Liver (tissue), 9 donors: ENCODE measurements around the gene ROR1. TPM values are rescaled to one million over a fixed set of nuclear protein-coding genes. Genes with fewer than 3 reads are reported as not detected.

Experiments used
- DNase-seq: peaks from one replicate; pipeline ENCODE4 v3.0.0-alpha.2; 2017; ENCODE audit warnings: low spot score
- H3K27ac ChIP-seq, 2 donors: one replicate each; pipeline ENCODE4 v1.7.0; 2013; ENCODE audit warnings: inconsistent platforms in 2 of 2, low read length in 2 of 2, control low read depth in 1 of 2, low read depth in 1 of 2, mild to moderate bottlenecking in 1 of 2
- H3K27me3 ChIP-seq, 4 donors: one replicate each; pipeline versions ENCODE4 v1.6.1 to v1.7.0; 2013; ENCODE audit warnings: low read length in 3 of 4, inconsistent platforms in 1 of 4, mild to moderate bottlenecking in 1 of 4, moderate library complexity in 1 of 4; ENCODE audit not compliant: control insufficient read depth in 4 of 4, insufficient read depth in 4 of 4
- H3K36me3 ChIP-seq, 4 donors: one replicate each; pipeline versions ENCODE4 v1.6.1 to v1.7.0; 2013; ENCODE audit warnings: low read length in 3 of 4, mild to moderate bottlenecking in 3 of 4, low read depth in 1 of 4, moderate library complexity in 1 of 4; ENCODE audit not compliant: control insufficient read depth in 4 of 4, insufficient read depth in 3 of 4
- H3K4me1 ChIP-seq, 4 donors: one replicate each; pipeline versions ENCODE4 v1.6.1 to v1.7.0; 2013; ENCODE audit warnings: low read length in 3 of 4, mild to moderate bottlenecking in 3 of 4, moderate library complexity in 1 of 4; ENCODE audit not compliant: control insufficient read depth in 4 of 4, insufficient read depth in 4 of 4
- H3K4me3 ChIP-seq, 3 donors: one replicate each; pipeline versions ENCODE4 v1.6.1 to v1.7.0; 2013; ENCODE audit warnings: low read length in 3 of 3, control low read depth in 1 of 3, low read depth in 1 of 3, mild to moderate bottlenecking in 1 of 3
- H3K9ac ChIP-seq, 2 donors: one replicate each; pipeline ENCODE4 v1.7.0; 2013; ENCODE audit warnings: low read length in 2 of 2, mild to moderate bottlenecking in 2 of 2, moderate library complexity in 2 of 2, control low read depth in 1 of 2, low read depth in 1 of 2
- H3K9me3 ChIP-seq, 4 donors: one replicate each; pipeline versions ENCODE4 v1.6.1 to v1.7.0; 2013; ENCODE audit warnings: low read length in 3 of 4; ENCODE audit not compliant: control insufficient read depth in 4 of 4
- FOXA1 ChIP-seq: IDR thresholded peaks from 2 replicates; pipeline ENCODE4 v1.6.1; 2016; ENCODE audit warnings: antibody characterized with exemption
- FOXA2 ChIP-seq: IDR thresholded peaks from 2 replicates; pipeline ENCODE4 v1.6.1; 2016; ENCODE audit warnings: antibody characterized with exemption
- GABPA ChIP-seq, 2 donors: IDR thresholded peaks in 1 of 2; conservative IDR thresholded peaks in 1 of 2; 2 replicates each; pipeline ENCODE4 v1.6.1; 2016; ENCODE audit warnings: antibody characterized with exemption in 2 of 2, mild to moderate bottlenecking in 1 of 2, moderate library complexity in 1 of 2
- HNF4A ChIP-seq, 2 donors: conservative IDR thresholded peaks; 2 replicates each; pipeline ENCODE4 v1.6.1; 2016; ENCODE audit warnings: antibody characterized with exemption in 2 of 2, mild to moderate bottlenecking in 2 of 2
- HNF4G ChIP-seq: IDR thresholded peaks from 2 replicates; pipeline ENCODE4 v1.6.1; 2016; ENCODE audit warnings: antibody characterized with exemption
- JUND ChIP-seq, 2 donors: IDR thresholded peaks; 2 replicates each; pipeline ENCODE4 v1.6.1; 2016; ENCODE audit warnings: antibody characterized with exemption in 2 of 2
- NR2F2 ChIP-seq: IDR thresholded peaks from 2 replicates; pipeline ENCODE4 v1.6.1; 2016; ENCODE audit warnings: antibody characterized with exemption
- RAD21 ChIP-seq, 2 donors: IDR thresholded peaks; 2 replicates each; pipeline ENCODE4 v1.6.1; 2016; ENCODE audit warnings: antibody characterized with exemption in 2 of 2, mild to moderate bottlenecking in 2 of 2
- RXRA ChIP-seq, 2 donors: IDR thresholded peaks; 2 replicates each; pipeline ENCODE4 v1.6.1; 2017 to 2018; ENCODE audit warnings: antibody characterized with exemption in 2 of 2, mild to moderate bottlenecking in 1 of 2
- SP1 ChIP-seq: IDR thresholded peaks from 2 replicates; pipeline ENCODE4 v1.6.1; 2018; ENCODE audit warnings: antibody characterized with exemption, mild to moderate bottlenecking
- TAF1 ChIP-seq: conservative IDR thresholded peaks from 2 replicates; pipeline ENCODE4 v1.6.1; 2016; ENCODE audit warnings: antibody characterized with exemption, mild to moderate bottlenecking
- YY1 ChIP-seq: IDR thresholded peaks from 2 replicates; pipeline ENCODE4 v1.6.1; 2016; ENCODE audit warnings: antibody characterized with exemption, mild to moderate bottlenecking
- WGBS: extraction: QIAGEN DNeasy Blood & Tissue Kit; methylation state at CpG from one replicate; pipeline ENCODE4 v1.1.7; 2013; 5-methylcytosine and 5-hydroxymethylcytosine counted together
- polyA plus RNA-seq, 2 donors: library from polyadenylated mRNA; stranded (reverse) in 1 of 2; unstranded in 1 of 2; fragments of 200-250 nt in 1 of 2; fragments of >200 nt in 1 of 2; fragmentation: Nextera tagmentation in 1 of 2; extraction: Ambion mirVana in 1 of 2; gene quantifications; one replicate each; pipeline versions ENCODE4 v1.2.1 to v1.2.3, GENCODE V29; 2013 to 2015
- total RNA-seq, 2 donors: library from RNA; depleted of rRNA; stranded (reverse); fragments of >200 nt; gene quantifications; one replicate each; pipeline ENCODE4 v1.2.3, GENCODE V29; 2014
- TF ChIP-seq, protein P1 (sequence below): fragments of 150-350 bp; IDR thresholded peaks from 2 replicates; pipeline ENCODE4 v1.5.1; 2017; ENCODE audit warnings: improper control_type of control experiment, low read depth, low read length; ENCODE audit not compliant: missing input control
- TF ChIP-seq, protein P2 (sequence below): IDR thresholded peaks from 2 replicates; pipeline ENCODE4 v1.6.1; 2016; ENCODE audit warnings: antibody characterized with exemption, mild to moderate bottlenecking
- TF ChIP-seq, protein P3 (sequence below): IDR thresholded peaks from 2 replicates; pipeline ENCODE4 v1.6.1; 2016; ENCODE audit warnings: antibody characterized with exemption
- TF ChIP-seq, protein P4 (sequence below): IDR thresholded peaks from 2 replicates; pipeline ENCODE4 v1.6.1; 2016; ENCODE audit warnings: antibody characterized with exemption
- TF ChIP-seq, protein P5 (sequence below): IDR thresholded peaks from 2 replicates; pipeline ENCODE4 v1.6.1; 2016; ENCODE audit warnings: antibody characterized with exemption
- donor health status: healthy.
- donor health status: healthy.
- donor health status: healthy.
- donor health status: healthy.
- donor health status: healthy.

Gene ROR1
- total and polyA plus RNA-seq, 4 donors, result 0.15 to 0.98 (median 0.37) TPM

DNA sequence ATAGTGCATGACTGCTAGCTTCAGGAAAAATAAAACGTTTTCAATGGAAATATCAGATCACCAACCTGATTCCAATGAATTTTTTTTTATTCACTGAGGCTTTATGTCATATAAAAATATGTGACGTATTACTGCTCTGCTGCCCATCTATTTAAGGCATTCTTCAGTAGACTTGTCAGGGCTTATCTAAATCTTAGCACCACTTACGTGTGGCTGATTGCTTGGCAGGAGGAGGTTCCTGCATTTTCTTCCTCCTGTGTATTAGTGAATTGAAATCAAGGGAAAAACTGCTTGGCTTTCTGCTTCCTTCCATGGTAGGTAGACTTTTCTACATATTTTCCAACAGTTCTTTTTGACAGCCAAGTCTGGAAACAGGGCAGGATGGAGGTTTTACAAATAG lies 80.3 kb downstream of the ROR1 start (continued):
- TF ChIP-seq RAD21 (IDR thresholded peaks at IDR 0.05), result no peak

DNA sequence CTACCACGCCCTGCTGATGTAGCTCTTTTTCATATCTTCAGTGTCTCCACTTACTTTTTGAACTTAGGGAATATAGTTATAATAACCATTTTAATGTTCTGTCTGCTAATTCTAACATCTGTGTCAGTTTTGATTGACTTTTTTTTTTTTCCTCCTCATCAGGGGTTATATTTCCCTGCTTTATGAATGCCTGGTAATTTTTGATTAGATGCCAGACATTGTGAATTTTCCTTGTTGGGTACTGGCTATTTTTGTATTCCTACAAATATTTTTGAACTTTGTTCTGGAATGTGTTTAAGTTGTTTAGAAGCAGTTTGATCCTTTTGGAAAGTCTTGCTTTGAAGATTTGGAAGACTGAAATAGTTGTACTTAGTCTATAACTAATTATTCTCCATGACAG lies 82.1 kb downstream of the ROR1 start:
- H3K27me3 ChIP-seq, result no peaks in the 10 kb centered on the region
- H3K27ac ChIP-seq, result no peak overlapping the region
- TF ChIP-seq GABPA (IDR thresholded peaks at IDR 0.05 in 1 of 2, conservative IDR thresholded peaks at IDR 0.05 in 1 of 2) (no peak), HNF4A (conservative IDR thresholded peaks at IDR 0.05) (no peak), YY1 (no peak), HNF4G (no peak), FOXA1 (no peak)
- TF ChIP-seq, protein P1, sequence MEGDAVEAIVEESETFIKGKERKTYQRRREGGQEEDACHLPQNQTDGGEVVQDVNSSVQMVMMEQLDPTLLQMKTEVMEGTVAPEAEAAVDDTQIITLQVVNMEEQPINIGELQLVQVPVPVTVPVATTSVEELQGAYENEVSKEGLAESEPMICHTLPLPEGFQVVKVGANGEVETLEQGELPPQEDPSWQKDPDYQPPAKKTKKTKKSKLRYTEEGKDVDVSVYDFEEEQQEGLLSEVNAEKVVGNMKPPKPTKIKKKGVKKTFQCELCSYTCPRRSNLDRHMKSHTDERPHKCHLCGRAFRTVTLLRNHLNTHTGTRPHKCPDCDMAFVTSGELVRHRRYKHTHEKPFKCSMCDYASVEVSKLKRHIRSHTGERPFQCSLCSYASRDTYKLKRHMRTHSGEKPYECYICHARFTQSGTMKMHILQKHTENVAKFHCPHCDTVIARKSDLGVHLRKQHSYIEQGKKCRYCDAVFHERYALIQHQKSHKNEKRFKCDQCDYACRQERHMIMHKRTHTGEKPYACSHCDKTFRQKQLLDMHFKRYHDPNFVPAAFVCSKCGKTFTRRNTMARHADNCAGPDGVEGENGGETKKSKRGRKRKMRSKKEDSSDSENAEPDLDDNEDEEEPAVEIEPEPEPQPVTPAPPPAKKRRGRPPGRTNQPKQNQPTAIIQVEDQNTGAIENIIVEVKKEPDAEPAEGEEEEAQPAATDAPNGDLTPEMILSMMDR, result no peak
- TF ChIP-seq, protein P2, sequence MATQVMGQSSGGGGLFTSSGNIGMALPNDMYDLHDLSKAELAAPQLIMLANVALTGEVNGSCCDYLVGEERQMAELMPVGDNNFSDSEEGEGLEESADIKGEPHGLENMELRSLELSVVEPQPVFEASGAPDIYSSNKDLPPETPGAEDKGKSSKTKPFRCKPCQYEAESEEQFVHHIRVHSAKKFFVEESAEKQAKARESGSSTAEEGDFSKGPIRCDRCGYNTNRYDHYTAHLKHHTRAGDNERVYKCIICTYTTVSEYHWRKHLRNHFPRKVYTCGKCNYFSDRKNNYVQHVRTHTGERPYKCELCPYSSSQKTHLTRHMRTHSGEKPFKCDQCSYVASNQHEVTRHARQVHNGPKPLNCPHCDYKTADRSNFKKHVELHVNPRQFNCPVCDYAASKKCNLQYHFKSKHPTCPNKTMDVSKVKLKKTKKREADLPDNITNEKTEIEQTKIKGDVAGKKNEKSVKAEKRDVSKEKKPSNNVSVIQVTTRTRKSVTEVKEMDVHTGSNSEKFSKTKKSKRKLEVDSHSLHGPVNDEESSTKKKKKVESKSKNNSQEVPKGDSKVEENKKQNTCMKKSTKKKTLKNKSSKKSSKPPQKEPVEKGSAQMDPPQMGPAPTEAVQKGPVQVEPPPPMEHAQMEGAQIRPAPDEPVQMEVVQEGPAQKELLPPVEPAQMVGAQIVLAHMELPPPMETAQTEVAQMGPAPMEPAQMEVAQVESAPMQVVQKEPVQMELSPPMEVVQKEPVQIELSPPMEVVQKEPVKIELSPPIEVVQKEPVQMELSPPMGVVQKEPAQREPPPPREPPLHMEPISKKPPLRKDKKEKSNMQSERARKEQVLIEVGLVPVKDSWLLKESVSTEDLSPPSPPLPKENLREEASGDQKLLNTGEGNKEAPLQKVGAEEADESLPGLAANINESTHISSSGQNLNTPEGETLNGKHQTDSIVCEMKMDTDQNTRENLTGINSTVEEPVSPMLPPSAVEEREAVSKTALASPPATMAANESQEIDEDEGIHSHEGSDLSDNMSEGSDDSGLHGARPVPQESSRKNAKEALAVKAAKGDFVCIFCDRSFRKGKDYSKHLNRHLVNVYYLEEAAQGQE, result no peak
- TF ChIP-seq, protein P3, sequence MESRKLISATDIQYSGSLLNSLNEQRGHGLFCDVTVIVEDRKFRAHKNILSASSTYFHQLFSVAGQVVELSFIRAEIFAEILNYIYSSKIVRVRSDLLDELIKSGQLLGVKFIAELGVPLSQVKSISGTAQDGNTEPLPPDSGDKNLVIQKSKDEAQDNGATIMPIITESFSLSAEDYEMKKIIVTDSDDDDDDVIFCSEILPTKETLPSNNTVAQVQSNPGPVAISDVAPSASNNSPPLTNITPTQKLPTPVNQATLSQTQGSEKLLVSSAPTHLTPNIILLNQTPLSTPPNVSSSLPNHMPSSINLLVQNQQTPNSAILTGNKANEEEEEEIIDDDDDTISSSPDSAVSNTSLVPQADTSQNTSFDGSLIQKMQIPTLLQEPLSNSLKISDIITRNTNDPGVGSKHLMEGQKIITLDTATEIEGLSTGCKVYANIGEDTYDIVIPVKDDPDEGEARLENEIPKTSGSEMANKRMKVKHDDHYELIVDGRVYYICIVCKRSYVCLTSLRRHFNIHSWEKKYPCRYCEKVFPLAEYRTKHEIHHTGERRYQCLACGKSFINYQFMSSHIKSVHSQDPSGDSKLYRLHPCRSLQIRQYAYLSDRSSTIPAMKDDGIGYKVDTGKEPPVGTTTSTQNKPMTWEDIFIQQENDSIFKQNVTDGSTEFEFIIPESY, result no peak
- H3K4me1 ChIP-seq, result no peaks in the 10 kb centered on the region
- 100% methylated on average over 1 of the region's 1 CpG for WGBS
- no peak for DNase-seq
- H3K36me3 ChIP-seq, result no peaks in the 10 kb centered on the region
- no peak overlapping the region for H3K4me3 ChIP-seq
- H3K9me3 ChIP-seq, result peaks cover 0 to 2% (median 0%) of the 10 kb centered on the region in 4 donors
- H3K9ac ChIP-seq, result no peak overlapping the region

DNA sequence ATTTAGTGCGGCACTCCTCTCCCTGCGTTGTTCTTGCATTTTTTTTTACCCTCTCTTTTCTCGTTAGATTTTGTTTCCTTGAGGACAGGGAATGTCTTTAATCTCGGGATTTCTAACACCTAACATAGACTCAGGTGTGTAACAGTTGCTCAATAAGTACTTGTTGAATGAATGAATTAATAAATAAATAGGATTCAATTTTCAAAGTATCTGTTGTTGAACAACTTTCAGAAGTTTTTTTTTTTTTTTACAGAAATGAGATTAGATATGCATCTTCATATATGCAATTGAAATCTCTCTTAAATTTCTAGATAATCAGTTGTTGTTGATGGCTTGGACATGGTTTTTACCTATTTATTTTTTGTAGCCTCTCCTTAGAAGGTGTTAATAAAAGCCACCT lies 83.1 kb downstream of the ROR1 start:
- Histone ChIP-seq H3K36me3 (no peaks in the 10 kb centered on the region), H3K27ac (no peak overlapping the region), H3K9me3 (peaks cover 0 to 2% (median 0%) of the 10 kb centered on the region in 4 donors), H3K4me1 (no peaks in the 10 kb centered on the region), H3K27me3 (no peaks in the 10 kb centered on the region), H3K9ac (no peak overlapping the region), H3K4me3 (no peak overlapping the region)
- TF ChIP-seq, protein P1, result no peak
- TF ChIP-seq, protein P3, result no peak
- TF ChIP-seq NR2F2 (no peak), TAF1 (no peak), RAD21 (IDR thresholded peaks at IDR 0.05) (no peak), JUND (IDR thresholded peaks at IDR 0.05) (no peak), RXRA (IDR thresholded peaks at IDR 0.05) (no peak), SP1 (no peak), HNF4A (conservative IDR thresholded peaks at IDR 0.05) (no peak), HNF4G (no peak), FOXA2 (no peak), FOXA1 (no peak), YY1 (no peak)
- TF ChIP-seq, protein P4, sequence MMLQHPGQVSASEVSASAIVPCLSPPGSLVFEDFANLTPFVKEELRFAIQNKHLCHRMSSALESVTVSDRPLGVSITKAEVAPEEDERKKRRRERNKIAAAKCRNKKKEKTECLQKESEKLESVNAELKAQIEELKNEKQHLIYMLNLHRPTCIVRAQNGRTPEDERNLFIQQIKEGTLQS, result no peak
- TF ChIP-seq, protein P5, sequence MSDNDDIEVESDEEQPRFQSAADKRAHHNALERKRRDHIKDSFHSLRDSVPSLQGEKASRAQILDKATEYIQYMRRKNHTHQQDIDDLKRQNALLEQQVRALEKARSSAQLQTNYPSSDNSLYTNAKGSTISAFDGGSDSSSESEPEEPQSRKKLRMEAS, result no peak
- WGBS, result 91% methylated on average over 4 of the region's 4 CpGs
- DNase-seq, result no peak
